HL-60/S4 treated with retinoic acid at 250 ng/mL for 4 days and 3 days (cell line): ENCODE data around the gene CHKA.

Experiments
- in situ Hi-C: fragments of 300-500 bp; cut with MboI; formaldehyde crosslinking; loops from 2 replicates; pipeline ENCODE4 v1.7.0; 2022; ENCODE audit warnings: low sequenced_read_pairs

CHKA gene

DNA sequence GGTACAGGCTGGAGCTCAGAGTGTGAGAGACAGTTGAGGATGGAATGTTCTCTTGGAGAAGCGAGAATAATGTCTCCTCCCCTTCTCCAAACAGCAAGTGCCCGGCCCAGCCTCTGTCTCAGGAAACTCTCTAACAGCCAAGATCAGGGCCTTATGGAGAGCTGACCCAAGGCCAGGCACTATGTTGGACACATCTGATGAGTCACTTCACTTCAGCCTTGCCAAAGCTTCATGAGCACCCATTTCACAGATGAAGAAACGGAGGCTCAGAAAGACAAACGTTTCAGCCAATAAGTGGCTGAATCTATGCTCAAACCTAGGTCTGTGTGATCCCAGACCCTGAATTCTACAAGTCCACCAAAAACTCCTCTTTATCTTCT, 22.1 kb upstream of the CHKA start:
- in situ Hi-C loops: no loop called here

DNA sequence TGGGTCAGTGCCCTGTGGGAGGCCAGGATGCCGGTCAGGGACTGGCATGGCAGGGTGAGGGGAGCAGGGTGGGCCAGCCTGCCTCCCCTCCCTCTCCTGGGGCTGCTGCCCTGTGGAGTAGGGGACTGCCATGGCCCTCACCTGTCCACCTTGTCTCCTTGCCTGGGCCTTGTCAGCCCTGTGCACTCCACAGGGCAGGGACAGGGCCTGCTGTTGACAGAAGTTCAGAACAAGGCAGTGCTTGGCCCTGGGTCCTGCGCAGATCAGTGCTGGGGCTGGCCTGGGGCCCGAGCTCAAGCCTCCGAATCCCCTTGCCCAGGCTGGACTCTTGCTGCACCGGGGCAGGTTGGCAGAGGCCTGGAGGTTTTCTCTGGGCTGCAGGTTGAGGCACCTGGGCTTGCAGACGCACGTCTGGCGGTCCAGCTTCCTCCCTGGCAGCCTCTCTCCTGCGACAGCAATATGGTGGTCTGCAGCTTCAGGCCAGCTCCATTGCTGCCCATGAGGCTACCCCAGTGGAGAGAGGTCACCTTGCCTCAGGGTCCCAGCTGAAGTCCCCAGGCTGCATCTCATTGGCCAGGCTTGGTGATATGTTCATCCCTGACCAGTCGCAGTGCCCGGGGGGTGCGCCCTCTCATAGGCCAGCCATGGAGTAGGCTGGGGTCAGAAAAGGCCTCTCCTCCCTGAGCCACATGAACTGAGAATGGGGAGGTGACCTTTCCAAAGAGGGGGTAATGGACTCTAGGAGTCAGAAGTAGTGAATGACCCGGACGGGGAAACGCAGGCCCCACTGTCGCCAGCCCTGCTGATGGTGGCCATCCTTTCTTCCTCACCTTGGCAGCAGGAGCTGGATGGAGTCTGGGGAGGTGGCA, 21.5 kb upstream of the CHKA start:
- in situ Hi-C loops: no loop called here

DNA sequence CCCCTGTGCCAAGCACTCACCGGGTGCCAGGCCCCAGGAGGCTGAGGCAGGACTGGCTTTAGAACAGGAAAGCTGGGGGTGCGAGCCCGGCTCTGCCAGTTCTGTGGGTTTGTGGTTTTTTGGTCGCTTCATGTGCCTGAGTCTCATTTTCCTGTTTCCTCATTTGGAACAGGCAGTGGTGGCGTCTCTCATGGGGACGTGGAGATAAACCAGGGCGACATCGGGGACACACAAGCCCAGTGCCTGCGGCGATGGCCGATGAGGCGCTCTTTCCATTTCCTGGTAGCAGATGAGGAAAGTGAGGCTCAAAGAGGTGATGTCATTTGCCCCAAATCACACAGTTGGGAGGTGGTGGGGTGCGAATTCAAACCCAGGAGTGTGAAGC, 20.8 kb upstream of the CHKA start:
- in situ Hi-C loops: no loop called here

DNA sequence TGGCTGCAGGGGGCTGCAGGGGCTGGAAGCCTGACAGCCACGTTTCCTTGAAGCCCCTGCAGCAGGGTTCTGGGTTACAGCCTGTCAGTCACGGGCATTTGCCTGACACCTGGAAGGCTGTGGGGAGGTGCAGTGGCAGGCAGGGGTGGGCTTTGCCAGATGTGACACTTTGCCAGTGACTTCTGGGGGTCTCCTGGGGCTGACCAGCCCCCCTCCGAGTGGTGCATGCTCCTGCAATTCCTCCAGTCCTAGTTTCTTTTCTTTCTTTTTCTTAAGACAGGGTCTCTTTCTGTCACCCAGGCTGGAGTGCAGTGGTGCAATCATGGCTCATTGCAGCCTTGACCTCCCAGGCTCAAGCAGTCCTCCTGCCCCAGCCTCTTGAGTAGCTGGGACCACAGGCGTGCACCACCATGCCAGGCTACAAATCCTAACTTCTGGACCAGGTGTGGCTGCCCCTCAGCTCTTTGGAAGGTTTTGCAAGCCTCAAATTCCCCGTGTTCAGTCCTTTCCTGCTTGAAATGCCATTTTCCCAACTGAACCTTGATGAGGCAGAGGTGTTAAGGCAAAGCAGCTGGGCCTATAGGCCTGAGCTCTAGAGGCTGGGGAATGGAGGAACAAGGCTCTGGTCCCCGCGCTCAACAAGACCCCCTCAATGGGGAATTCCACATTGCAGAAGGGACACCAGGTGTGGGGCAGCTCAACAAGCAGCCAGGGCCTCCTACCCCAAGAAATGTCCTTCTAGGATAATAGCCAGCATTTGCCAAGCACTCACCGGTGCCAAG, 20.2 kb upstream of the CHKA start:
- in situ Hi-C loops: no loop called here

DNA sequence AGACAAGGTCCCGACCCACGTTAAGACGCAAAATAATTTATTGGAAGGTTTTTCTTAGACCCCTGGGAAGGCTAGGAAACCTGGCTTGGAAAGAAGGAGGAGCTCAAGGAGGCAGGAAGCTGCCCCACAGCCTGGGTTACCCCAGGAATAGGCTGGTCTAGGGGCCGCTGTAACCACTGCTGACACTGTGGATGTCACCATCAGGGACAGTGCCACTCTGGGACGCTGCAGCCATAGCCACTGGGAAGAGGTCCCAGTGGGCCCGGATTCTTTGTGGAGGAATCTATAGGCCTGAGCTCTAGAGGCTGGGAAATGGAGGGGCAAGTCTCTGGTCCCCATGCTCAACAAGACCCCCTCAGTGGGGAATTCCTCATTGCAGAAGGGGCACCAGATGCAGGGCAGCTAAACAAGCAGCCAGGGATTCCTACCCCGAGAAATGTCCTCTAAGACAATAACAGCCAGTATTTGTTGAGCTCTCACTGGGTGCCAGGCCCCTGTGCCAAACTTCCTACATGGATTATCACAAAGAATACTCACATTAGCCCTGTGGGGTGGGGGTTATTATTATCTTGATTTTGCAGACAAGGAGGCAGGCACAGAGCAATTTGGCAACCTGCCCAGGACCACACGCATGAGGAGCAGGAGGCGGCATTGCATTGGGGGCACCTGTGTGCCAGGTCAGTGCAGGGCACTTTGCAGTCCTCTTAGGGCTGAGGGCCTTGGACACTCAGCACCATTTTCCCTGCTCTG, 19.5 kb upstream of the CHKA start:
- in situ Hi-C loops: no loop called here

DNA sequence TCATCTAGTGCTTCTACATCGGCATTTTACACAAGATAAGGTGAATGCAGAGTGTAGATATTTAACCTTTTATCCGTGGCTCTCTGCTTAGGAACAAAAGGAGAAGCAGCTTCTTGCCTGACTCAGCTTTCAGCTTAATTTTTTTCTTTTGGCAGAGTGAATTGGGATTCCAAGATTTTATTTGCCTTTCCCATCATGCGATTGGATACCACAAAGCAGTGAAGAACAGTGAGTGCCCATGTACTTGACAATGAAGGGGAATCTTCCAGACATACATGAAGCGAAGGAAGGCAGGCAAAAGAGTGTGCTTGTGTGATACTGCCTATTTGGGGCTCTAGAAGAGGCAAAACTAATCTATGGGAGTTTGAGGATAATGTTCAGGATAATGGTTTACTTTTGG, 17.0 kb upstream of the CHKA start:
- in situ Hi-C loops: no loop called here

DNA sequence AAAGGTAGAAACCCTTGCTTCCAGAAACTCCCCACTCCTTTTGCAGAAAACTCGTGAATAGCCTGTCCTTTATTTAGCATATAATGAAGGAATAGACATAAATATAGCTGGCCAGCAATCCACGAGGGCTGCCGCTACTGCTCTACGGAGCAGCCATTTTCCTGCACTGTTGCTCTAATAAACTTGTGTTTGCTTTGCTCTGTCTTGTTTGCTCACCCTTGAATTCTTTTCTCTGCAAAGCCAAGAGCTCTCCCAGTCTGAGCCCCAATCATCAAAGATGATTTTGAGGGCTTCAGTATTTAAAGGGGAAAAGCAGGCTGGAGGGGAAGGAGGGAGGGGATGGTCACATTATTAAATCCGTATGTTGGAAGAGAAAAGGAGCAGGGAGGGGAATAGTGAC, 16.6 kb upstream of the CHKA start:
- in situ Hi-C loops: no loop called here

DNA sequence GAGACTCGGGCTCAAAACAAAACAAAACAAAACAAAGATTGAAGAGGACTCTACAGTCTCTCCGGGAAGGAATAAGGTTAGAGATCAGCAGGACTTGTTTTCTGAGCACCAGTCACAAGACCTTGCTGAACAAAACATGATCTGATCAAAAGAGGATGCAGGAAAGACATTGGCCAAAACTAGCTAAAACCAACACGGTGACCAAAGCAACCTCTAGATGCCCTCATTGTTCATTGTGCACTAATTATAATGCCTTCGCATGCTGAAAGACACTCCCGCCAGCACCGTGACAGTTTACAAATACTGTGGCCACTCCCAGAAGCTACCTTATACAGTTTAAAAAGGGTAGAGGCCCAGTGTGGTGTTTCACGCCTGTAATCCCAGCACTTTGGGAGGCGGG, 15.7 kb upstream of the CHKA start:
- in situ Hi-C loops: no loop called here

DNA sequence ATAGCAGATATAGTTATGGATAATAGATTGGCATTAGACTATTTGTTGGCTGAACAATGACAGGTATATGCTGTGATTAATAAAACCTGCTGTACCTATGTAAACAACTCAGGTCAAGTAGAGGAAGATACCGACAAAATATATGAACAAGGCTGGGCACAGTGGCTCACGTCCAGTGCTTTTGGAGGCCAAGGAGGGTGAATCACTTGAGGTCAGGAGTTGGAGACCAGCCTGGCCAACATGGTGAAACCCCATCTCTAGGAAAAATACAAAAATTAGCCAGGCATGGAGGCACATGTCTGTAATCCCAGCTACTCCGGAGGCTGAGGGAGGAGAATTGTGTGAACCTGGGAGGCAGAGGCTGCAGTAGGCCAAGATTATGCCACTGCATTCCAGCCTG, 14.0 kb upstream of the CHKA start:
- in situ Hi-C loops: no loop called here

DNA sequence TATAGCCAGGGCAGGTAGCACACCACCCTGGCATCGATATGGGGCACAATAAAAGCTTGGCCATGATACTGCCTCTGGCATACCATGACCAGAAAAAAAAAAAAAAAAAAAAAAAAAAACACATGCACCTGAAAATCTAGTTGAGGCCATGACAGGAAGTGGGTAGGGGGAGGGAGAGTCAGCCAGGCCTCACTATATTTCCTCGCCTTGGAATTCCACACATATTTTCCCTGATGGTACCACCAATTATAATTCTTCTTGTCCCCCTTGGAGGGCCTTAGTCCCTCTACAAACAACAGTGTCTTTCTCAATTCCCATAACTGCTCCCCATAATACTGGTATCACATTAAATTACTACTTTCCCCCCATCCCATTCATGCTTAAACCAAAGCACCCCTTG, 12.6 kb upstream of the CHKA start:
- in situ Hi-C loops: no loop called here

DNA sequence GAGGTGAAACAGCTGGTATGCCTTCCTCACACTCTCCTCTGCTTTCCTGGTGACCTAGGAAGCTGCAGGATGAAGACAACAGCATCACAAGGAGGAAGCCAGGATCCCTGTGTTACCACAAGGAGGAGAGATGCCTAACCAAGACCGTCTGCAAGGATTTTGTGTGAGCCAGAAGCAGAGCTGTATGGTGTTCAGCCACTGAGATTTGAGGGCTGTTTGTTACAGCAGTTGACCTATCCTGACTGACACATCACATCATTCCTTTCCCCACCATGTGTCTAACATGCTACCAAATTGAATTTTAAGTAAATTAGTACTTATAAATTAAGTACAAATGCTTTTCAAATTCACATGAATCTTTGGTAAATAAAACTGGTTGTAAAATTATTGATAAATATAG, 8.9 kb upstream of the CHKA start:
- in situ Hi-C loops: no loop called here

DNA sequence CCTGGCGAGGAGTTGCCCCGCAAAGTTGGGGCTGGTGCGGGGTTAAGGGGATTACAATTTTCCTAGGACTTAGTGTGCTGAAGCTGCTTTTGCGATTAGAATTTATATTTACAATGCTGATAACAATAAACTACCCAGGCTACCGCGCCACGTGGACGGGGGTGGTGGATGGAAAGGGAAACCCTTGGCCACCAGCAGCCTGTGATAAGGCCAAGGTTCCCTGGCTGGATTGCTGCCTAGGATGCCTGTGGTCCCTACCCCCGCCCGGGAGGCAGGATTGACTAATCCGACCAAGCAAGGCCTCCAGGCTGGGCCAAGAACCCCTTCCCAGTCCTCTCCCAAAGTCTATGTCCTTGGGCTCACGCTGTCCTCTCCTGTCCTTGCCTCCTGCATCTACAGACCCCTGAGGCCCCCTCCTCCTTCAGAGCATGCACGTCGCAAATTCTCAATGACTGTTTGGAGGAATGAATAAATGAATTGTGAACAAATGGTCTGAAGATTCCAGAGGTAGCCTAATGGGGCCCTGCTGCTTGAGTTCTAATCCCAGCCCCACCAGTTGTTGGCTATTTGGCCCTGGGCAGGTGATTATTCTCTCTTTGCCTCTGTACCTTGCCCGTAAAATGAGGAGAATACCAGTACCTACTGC, 7.6 kb upstream of the CHKA start:
- in situ Hi-C loops: no loop called here

DNA sequence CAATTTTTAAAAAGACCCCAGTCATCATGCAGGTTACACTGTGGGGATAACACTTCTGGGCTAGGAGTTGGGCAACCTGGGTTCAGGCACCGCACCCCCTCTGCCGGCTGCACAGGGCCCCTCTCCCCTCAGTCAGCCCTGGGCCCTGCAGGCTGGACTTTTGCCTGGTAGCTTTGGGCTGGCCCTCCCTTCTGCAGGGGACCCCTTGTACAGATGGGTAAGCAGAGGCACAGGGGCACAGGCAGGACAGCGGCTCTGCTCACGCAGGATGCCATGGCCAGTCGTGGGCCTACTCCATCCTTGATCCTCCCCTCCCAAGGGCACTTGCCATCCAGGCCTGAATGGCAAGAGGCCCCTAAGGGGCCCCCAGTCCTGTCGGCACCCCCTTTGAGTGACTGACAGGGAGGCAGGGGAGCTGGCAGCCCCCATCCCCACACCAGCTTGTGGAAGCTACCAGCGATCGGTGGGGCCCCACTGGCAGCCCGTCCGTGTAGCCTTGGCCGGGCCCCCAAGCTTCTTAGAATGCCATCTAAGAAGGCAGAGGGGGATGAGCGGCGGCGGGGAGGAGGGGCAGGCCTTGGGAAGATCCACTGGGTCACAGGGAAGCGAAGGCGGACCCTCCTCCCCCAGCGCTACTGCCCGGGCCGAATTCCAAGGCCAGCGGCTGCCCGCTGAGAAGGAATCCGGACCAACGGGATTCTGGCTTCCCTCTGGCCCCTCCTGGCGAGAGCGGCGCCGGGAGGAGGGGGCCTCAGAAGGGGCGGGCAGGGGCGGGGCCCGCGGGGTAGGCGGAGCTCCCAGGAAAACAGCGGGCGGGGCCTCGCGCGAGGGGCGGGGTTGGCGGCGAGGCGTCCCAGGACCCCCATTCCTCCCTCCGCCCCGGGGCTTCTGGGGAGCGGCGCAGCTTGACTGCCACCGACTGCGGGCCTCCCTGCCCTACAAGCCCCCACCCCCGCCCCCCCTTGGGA, 6.8 kb upstream of the CHKA start:
- in situ Hi-C loops: no loop called here

DNA sequence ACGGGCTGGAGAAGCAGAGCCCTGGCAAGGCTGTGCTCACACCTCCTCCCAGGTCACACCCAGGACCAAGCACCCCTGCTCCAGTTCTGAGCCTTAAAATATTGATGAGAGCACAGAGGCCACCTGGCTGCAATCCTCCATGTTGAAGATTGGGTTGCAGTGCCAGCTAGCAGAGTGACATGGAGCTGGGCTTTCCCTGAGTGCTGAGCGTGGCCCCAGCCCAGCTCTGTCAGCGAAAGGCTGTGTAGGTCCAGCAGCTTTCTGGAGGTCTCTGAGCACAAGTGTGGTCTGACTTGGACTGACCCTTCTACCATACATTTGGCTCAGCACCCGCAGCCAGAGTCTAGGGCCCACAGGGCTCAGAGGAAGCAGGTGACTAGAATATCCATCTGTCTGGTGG, 4.0 kb upstream of the CHKA start:
- in situ Hi-C loops: no loop called here

DNA sequence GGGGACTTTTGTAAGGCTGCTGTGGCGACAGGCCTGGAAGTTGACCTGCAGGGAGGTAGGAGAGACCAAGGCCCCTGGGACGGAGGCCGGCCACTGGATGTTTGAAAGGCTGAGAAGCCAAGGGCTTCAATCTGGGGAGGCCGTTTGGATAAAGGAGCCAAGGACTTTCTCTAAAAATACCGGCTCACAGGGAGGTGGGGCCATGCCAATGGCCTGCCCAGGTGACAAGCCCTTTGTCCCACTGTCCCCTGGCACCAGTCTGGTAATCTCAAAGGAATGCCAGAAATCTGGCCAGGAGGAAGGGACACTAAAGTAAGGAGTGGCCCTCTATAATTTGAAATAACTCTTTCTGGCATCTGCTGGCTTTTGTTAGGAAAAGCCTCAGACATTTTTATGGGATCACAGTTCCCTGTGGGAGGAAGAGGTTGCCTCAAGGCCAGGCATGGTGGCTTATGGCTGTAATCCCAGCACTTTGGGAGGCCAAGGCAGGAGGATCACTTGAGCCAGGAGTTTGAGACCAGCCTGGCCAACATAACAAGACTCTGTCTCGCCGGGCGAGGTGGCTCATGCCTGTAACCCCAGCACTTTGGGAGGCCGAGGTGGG, 1.9 kb upstream of the CHKA start:
- in situ Hi-C loops: no loop called here

DNA sequence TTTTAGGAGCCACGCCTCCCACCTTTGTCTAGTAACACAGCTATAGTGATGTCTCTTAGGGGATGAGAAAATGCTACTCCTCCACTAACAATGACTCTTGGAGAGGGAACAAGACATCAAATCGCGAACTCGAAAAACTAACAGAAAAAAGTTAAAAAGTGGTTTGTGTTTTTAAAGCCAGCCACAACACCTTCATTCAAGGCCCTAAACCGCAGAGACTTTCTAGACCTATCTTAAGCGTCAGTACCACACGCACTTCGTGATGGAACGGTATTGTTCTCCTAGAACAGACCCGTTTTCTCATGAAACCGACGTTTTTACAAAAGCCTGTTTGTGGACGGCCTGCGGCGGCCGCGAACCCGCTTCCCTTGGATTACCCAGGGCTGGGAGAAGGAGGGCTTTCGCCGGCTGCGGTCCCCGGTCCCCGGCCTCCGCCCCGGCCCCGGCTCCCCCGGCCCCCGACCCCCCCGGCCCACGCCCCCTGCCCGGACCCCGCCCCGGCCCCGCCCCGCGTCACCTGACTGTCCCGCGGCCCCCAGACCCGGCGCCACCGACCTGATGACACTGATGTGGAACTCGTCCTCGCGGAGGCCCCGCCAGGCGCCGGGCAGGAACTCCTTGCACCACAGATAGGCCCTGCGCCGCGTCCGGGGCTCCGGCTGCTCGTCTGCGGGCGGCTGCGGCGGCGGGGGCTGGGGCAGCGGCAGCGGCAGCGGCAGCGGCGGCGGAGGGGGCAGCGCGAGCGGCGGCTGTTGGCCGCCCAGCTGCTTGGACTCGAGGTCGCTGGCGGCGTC, 718 bp downstream of the CHKA start:
- in situ Hi-C loops: no loop called here

DNA sequence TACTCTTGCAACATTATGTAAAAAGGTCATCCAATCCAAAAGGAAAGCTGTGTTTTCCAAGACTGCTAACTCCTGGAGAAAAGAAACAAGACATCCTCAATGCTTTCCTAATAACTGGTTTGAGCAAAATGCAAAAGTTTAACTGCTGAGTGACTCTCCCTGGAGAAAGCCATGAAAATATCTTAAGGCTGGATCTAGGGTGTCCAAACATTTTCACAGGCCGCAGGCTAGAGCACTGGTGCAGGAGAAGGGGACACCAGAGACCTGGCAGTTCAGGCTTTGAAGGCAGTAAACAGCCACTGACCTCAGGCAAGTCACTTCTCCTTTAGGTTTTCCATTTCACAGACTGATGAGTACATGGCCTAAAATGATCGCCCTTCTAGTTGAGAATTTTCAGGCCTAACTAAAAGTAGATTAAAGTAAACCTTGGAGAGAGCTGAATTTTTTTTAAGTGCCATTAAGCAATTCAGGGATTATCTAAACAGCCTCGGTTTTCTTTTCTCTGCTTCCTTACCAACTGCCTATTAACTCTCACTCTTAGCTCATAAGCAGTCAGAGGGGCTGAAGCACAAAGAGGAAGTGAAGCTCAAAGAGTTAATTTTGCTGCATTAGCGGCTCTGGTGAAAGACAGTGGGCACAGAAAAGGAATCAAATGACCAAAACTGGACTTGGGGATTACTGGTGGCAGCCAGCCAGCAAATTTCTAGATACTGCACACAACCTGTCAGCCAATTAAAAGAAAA, 2.3 kb downstream of the CHKA start:
- in situ Hi-C loops: no loop called here

DNA sequence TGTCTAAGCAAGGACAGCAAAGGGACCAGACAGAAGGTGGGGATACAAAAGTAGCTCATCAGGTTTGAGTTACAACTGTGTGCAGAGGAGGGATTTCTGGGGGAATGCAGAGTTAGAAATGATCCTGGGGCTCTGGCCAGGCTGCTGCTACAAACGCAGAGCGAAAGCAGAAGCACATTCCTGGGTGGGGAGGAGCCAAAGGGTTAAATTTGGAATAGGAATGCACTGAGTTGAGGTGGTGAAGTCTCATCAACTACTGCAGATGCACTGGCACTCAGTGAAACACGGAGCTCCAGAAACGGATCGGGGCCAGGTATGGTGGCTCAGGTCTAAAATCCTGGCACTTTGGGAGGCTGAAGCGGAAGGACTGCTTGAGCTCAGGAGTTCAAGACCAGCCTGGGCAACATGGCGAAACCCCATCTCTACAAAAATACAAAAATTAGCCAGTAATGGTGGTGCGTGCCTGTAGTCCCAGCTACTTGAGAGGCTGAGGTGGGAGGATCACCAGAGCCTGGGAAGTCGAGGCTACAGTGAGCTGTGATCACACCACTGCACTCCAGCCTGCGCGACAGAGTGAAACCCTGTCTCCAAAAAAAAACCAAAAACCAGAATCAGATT, 3.2 kb downstream of the CHKA start:
- in situ Hi-C loops: no loop called here
